ENCODE data around the gene CHD9.

DNA sequence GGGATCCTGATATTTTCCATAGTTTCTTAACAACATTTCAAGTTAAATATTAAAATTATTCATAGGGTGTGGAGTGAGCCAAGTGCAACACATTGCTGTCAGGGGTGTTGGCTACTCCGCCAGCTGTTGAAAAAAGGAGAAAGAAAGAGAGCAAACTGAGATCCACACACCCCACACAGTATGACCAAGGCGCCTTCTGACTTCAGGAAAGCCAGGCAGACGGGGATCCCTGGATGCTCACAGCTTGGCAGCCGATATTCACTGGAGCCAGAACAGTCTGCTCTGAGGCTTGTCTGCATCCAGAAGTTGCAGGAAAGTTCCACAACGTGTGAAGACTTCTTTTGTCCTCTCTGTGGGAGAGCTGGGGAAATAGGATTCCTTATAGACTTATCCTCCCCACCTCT is 11.4 kb upstream of the CHD9 start:
- TF ChIP-seq, protein P1, sequence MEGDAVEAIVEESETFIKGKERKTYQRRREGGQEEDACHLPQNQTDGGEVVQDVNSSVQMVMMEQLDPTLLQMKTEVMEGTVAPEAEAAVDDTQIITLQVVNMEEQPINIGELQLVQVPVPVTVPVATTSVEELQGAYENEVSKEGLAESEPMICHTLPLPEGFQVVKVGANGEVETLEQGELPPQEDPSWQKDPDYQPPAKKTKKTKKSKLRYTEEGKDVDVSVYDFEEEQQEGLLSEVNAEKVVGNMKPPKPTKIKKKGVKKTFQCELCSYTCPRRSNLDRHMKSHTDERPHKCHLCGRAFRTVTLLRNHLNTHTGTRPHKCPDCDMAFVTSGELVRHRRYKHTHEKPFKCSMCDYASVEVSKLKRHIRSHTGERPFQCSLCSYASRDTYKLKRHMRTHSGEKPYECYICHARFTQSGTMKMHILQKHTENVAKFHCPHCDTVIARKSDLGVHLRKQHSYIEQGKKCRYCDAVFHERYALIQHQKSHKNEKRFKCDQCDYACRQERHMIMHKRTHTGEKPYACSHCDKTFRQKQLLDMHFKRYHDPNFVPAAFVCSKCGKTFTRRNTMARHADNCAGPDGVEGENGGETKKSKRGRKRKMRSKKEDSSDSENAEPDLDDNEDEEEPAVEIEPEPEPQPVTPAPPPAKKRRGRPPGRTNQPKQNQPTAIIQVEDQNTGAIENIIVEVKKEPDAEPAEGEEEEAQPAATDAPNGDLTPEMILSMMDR (IDR thresholded peaks at IDR 0.05) = no peak
- TF ChIP-seq POLR2A (IDR thresholded peaks at IDR 0.05) = no peak
